ENCODE data around the gene FYN. TPM values are rescaled to one million over a fixed set of nuclear protein-coding genes. Genes with fewer than 3 reads are reported as not detected.

FYN gene
- total and polyA plus RNA-seq, 2 of the 4 experiments (the other 2 are of a cell fraction): 30.8 to 36.4 TPM

DNA sequence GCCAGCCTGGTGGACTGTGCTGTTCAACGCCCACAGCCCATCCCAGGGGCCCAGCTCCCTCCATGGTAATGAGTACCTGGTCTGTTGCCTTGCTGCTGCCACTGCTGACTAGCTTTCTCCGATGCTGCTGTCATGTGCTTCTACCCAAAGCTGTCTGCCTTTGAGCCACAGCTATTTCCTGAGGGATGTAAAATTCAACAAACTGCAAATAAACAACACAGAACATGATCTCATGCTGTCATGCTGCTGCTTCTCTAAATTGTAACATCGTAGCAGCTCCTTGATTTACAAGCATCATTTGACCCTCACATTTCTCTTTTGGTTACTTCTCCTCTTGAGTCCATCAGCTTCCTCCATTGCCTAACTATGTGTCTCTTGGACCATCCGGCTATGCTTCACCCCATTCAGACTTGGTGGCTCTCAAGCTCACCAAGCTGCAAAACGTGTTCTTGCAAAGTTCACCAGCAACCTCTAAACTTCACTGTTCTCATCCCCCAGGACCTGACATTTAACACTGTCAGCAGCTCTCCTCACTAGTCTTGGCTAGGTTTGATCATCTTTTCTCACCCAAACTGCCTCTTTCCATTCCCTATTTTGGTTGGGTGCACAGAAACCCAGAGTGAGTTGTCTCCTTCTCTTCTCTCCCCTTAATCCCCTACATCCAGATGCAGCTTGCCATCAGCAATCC, 54.6 kb downstream of the FYN start:
- Histone ChIP-seq H3K4me1 (ENCODE audit: control insufficient read depth, insufficient read depth, low read length) (peaks cover 21% of the 10 kb centered on the region), H3K9ac (ENCODE audit: low read depth, low read length) (no peak overlapping the region; the same call in 1 of the 2 replicates), H2AFZ (replicated peaks; ENCODE audit: low read length, poor library complexity) (no peak overlapping the region), H3K79me1 (ENCODE audit: low read depth in 1 of 2, low read length in 2 of 2) (peaks cover 18 to 27% of the 10 kb centered on the region in 2 experiments), H2AK9ac (replicated peaks; ENCODE audit: low read depth, low read length, poor library complexity) (no peak overlapping the region), H3K14ac (replicated peaks; ENCODE audit: low read depth, low read length) (0 out of 2 replicates have a peak overlapping the region, but pooled peaks have one; percentile 24), H3K36me3 (ENCODE audit: control insufficient read depth, insufficient read depth, low read length) (0 out of 2 replicates have a peak, but pooled peaks cover 1% of the 10 kb centered on the region), H2BK20ac (ENCODE audit: low read depth, low read length) (no peak overlapping the region; the same call in 1 of the 2 replicates), H3K4ac (ENCODE audit: low read depth, low read length) (no peak overlapping the region), H2BK120ac (ENCODE audit: low read depth, low read length) (no peak overlapping the region), H4K20me1 (ENCODE audit: insufficient read depth, low read length) (peaks cover 12% of the 10 kb centered on the region), H3K27ac (ENCODE audit: insufficient read depth, low read length) (no peak overlapping the region), H2BK5ac (ENCODE audit: low read depth, low read length, poor library complexity, severe bottlenecking) (no peak overlapping the region), H3K9me1 (ENCODE audit: insufficient read depth, low read length) (peaks cover 14% of the 10 kb centered on the region), H3K9me3 (ENCODE audit: control insufficient read depth, insufficient read depth, low read length) (no peaks in the 10 kb centered on the region), H4K8ac (ENCODE audit: low read depth in 2 of 2, low read length in 2 of 2) (no peak overlapping the region), H4K91ac (ENCODE audit: insufficient read depth, low read depth, low read length) (no peak overlapping the region), H3K4me2 (ENCODE audit: low read depth, low read length) (peak overlapping the region; percentile 47), H4K5ac (ENCODE audit: low read depth, low read length) (no peak overlapping the region), H3K27me3 (ENCODE audit: control insufficient read depth, insufficient read depth, low read length) (no peaks in the 10 kb centered on the region), H2BK15ac (ENCODE audit: low read depth, low read length) (no peak overlapping the region), H3K23ac (ENCODE audit: low read depth, low read length) (peak overlapping the region; percentile 17; the same call in 1 of the 2 replicates), H3K4me3 (ENCODE audit: insufficient read depth, low read depth, low read length) (no peak overlapping the region), H3K18ac (ENCODE audit: low read depth, low read length) (no peak overlapping the region), H2AK5ac (ENCODE audit: low read depth, low read length) (peak overlapping the region; percentile 21; the same call in 1 of the 2 replicates), H3K56ac (ENCODE audit: extremely low read depth, insufficient read depth, low read length) (no peak overlapping the region)
- BruUV-seq (replicated peaks): no TSS peak
- in situ Hi-C loops (cut with MboI; ENCODE audit: low sequenced_read_pairs) (no loop called here), dilution Hi-C loops (cut with HindIII; ENCODE audit: low sequenced_read_pairs, unreplicated experiment) (no loop called here), intact Hi-C loops (cut with micrococcal nuclease) (no loop called here)
- 38% methylated on average over 4 of the region's 5 CpGs; no CpG with 5 or more reads in 1 of the 2 experiments for WGBS, 2 experiments (ENCODE audit: extremely low coverage in 2 of 2, insufficient read length in 1 of 2)
- TF ChIP-seq SMC3 (IDR thresholded peaks at IDR 0.05; ENCODE audit: low read depth, low read length) (no peak), BHLHE40 (IDR thresholded peaks at IDR 0.05; ENCODE audit: low read depth, low read length) (0 out of 2 replicates have a peak, but pooled peaks have one; percentile 6)
- peak; percentile 89 for ATAC-seq (ENCODE audit: low read depth)
- ChIA-PET CTCF (interaction anchor here (0.8 kb wide), 1 partner anchor 13 kb away, joined by 3 read pairs; no protein-coding TSS in a partner anchor), POLR2A (ENCODE audit: unreplicated experiment) (no interaction called here)
- DNase-seq: peak; percentile 75

Measured in IMR-90 (cell line).